RWPE2 (cell line): ENCODE results near the gene TJP2.

Source experiments
- ATAC-seq: fragments of 200-7000 bp; cut with Tn5 transposase; 3 replicates; pipeline ENCODE4 v1.9.1; 2021; ENCODE audit warnings: low read depth
- DNase-seq: peaks from one replicate; pipeline ENCODE4 v3.0.0-alpha.2; 2020; ENCODE audit warnings: low spot score
- H3K27ac ChIP-seq: fragments of 450-650 bp; 2 replicates; pipeline ENCODE4 v1.5.1; 2017; ENCODE audit warnings: mild to moderate bottlenecking; ENCODE audit not compliant: poor library complexity, severe bottlenecking
- H3K27me3 ChIP-seq: fragments of 250-450 bp; sonication (Bioruptor Pico); 2 replicates; pipeline ENCODE4 v1.5.1; 2021; ENCODE audit warnings: mild to moderate bottlenecking, moderate library complexity; ENCODE audit not compliant: insufficient read depth, poor library complexity, severe bottlenecking
- H3K36me3 ChIP-seq: fragments of 250-450 bp; sonication (Bioruptor Pico); 2 replicates; pipeline ENCODE4 v1.5.1; 2020; ENCODE audit warnings: low read depth, mild to moderate bottlenecking, moderate library complexity
- H3K4me1 ChIP-seq: fragments of 250-450 bp; sonication (Bioruptor Pico); 2 replicates; pipeline ENCODE4 v1.5.1; 2021; ENCODE audit warnings: mild to moderate bottlenecking, moderate library complexity; ENCODE audit not compliant: insufficient read depth, poor library complexity, severe bottlenecking
- H3K4me3 ChIP-seq: fragments of 250-450 bp; sonication (Bioruptor Pico); 2 replicates; pipeline ENCODE4 v1.5.1; 2021; ENCODE audit warnings: mild to moderate bottlenecking, moderate library complexity; ENCODE audit not compliant: severe bottlenecking
- H3K9me3 ChIP-seq: fragments of 250-450 bp; sonication (Bioruptor Pico); 2 replicates; pipeline ENCODE4 v1.5.1; 2021; ENCODE audit warnings: mild to moderate bottlenecking, moderate library complexity; ENCODE audit not compliant: severe bottlenecking
- CTCF ChIP-seq: fragments of 450-650 bp; IDR thresholded peaks from one replicate; pipeline ENCODE4 v1.5.1; 2017; ENCODE audit warnings: mild to moderate bottlenecking, moderate library complexity; ENCODE audit not compliant: poor library complexity, severe bottlenecking

TJP2 gene

GRCh38 chr9:69317894-69318293 is 143.8 kb downstream of the TJP2 start:
- H3K27me3 ChIP-seq, result peaks cover 3% of the 10 kb centered on the region
- H3K4me1 ChIP-seq, result peaks cover 8% of the 10 kb centered on the region
- H3K36me3 ChIP-seq, result no peaks in the 10 kb centered on the region
- no peak overlapping the region for H3K27ac ChIP-seq
- no peak for TF ChIP-seq CTCF
- no peak overlapping the region for H3K4me3 ChIP-seq
- no peaks in the 10 kb centered on the region for H3K9me3 ChIP-seq
- DNase-seq, result no peak
- ATAC-seq, result no peak

- no peaks in the 10 kb centered on the region for H3K9me3 ChIP-seq
- H3K4me3 ChIP-seq, result no peak overlapping the region
- ATAC-seq (no peak), DNase-seq (no peak)
- H3K36me3 ChIP-seq, result no peaks in the 10 kb centered on the region
- H3K27me3 ChIP-seq, result peaks cover 18% of the 10 kb centered on the region
- H3K4me1 ChIP-seq, result peaks cover 8% of the 10 kb centered on the region
- no peak overlapping the region for H3K27ac ChIP-seq
- no peak for TF ChIP-seq CTCF
Measured at GRCh38 chr9:69319324-69320025, 145.4 kb downstream of the TJP2 start.

- TF ChIP-seq CTCF, result no peak
- no peaks in the 10 kb centered on the region for H3K4me1 ChIP-seq
Measured at GRCh38 chr9:69322256-69322655, 148.2 kb downstream of the TJP2 start.

GRCh38 chr9:69323861-69324260 is 149.8 kb downstream of the TJP2 start:
- H3K27me3 ChIP-seq, result peaks cover 40% of the 10 kb centered on the region

More at GRCh38 chr9:69322256-69322655, 148.2 kb downstream of the TJP2 start:
- DNase-seq, result no peak
- ATAC-seq, result no peak
- Histone ChIP-seq H3K4me3 (no peak overlapping the region), H3K36me3 (no peaks in the 10 kb centered on the region), H3K27me3 (peaks cover 39% of the 10 kb centered on the region), H3K9me3 (no peaks in the 10 kb centered on the region), H3K27ac (no peak overlapping the region)

More at GRCh38 chr9:69323861-69324260, 149.8 kb downstream of the TJP2 start:
- Histone ChIP-seq H3K4me1 (no peaks in the 10 kb centered on the region), H3K36me3 (no peaks in the 10 kb centered on the region), H3K27ac (no peak overlapping the region), H3K4me3 (no peak overlapping the region), H3K9me3 (no peaks in the 10 kb centered on the region)
- DNase-seq (no peak), ATAC-seq (no peak)
- no peak for TF ChIP-seq CTCF
